ENCODE results near the gene UMAD1.
"Not testable (repeated sequence)": the region's sequence is repeated elsewhere in the genome, so short reads cannot be mapped to it uniquely, and the experiment has no call there.

The UMAD1 gene

DNA sequence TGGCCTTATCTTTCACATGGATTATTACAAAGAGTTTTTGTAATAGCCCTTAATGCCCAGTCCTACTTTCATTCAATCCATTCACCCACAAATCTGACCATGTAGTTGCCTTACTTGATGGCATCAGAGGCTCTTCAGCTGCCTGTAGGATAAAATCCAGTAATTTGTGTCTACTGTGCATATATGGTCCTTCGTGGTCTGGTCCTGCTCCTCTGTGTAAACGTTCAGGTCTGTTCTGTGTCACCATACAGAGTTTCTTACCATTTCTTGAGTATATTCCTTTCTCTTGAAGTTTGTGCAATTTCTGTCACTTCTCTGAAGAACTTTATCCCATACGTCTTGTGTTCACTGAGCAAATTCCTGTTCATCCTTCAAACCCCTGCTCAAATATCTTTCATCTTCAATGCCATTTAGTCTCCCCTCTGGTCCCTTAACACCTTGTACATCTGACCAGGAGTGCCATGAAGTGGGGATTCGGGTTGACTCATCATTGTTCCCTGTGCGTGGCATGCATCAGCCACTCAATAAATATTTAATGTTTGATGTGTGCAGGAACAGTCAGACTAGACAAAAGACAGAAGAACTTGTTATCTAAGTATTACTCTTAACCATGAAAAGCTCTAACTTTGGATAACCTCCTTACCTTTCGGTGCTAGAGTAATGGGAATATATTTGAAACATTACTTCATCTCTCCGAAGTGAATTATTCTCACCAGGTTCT, 176.4 kb downstream of the UMAD1 start:
- no peak for TF ChIP-seq TOX (CRISPR knock-in tag; IDR thresholded peaks at IDR 0.05; ENCODE audit: borderline replicate concordance)
- no peak for ATAC-seq

DNA sequence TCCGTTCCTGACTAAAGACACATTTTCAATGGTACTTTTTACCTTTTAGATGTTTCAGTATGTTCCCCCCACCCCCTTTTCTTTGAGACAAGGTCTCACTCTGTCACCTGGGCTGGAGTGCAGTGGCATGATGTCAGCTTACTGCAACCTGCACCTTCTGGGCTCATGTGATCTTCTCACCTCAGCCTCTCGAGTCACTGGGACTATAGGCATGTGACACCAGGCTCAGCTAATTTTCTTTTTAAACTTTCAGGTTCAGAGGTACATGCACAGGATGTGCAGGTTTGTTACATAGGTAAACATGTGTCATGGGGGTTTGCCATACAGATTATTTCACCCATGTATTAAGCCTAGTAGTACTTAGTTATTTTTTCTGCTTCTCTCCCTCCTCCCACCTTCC, 177.2 kb downstream of the UMAD1 start:
- no peak for ATAC-seq
- TF ChIP-seq RARB (CRISPR knock-in tag; IDR thresholded peaks at IDR 0.05) (no peak), OSR1 (CRISPR knock-in tag; IDR thresholded peaks at IDR 0.05) (no peak), TOX (CRISPR knock-in tag; IDR thresholded peaks at IDR 0.05; ENCODE audit: borderline replicate concordance) (no peak)
- TF ChIP-seq, protein P1, sequence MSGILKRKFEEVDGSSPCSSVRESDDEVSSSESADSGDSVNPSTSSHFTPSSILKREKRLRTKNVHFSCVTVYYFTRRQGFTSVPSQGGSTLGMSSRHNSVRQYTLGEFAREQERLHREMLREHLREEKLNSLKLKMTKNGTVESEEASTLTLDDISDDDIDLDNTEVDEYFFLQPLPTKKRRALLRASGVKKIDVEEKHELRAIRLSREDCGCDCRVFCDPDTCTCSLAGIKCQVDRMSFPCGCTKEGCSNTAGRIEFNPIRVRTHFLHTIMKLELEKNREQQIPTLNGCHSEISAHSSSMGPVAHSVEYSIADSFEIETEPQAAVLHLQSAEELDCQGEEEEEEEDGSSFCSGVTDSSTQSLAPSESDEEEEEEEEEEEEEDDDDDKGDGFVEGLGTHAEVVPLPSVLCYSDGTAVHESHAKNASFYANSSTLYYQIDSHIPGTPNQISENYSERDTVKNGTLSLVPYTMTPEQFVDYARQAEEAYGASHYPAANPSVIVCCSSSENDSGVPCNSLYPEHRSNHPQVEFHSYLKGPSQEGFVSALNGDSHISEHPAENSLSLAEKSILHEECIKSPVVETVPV (CRISPR knock-in tag; IDR thresholded peaks at IDR 0.05) = no peak

DNA sequence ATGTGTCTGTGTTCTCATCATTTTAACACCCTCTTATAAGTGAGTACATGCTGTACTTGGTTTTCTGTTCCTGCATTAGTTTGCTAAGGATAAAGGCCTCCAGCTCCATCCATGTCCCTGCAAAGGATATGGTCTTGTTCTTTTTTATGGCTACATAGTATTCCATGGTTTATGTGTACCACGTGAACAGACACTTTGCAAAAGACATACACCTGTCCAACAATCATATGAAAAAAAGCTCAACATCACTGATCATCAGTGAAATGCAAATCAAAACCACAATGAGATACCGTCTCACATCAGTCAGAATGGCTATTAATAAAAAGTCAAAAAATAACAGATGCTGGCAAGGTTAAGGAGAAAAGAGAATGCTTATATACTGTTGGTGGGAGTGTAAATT, 177.6 kb downstream of the UMAD1 start:
- TF ChIP-seq ZNF8 (CRISPR knock-in tag; IDR thresholded peaks at IDR 0.05) = 0 out of 2 replicates have a peak, but pooled peaks have one; percentile 19
- ATAC-seq = not testable (repeated sequence)

DNA sequence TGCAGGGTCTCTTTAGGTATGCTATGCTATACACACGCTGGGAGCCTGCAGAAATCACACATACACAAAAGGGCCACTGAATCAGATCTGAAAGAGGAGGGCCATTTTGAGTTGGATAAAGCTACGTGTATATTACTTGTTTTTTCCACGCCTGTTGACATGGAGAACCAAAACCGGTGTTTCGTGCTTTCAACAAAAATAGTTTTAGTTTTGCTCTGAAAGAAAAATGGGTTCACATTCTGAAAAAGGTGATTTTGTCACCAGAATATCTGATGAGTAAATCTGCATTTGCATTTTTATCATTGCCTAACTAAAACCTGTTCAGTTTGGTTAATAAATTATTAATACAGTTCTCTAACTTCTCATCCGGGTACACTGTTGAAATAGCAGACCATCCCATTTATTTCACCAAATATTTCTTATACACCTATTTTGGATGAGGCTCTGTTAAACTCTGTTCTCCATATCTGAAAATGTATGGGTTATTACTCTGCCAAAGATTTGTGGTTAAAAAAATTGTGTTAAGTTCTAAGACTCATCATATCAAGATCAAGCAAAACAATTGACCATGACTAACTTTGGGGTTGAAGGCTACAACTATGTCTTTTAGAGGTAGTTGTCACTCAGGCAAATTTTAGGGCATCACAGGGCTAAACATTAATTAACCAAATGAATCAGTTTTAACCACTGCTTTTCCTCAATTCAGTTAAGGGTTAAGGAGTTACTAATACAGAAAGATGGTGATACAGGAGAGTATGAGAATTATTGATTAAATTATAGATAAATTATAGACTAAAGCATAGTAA, 179.1 kb downstream of the UMAD1 start:
- TF ChIP-seq ISL1 (CRISPR knock-in tag; IDR thresholded peaks at IDR 0.05) (no peak), ESRRG (CRISPR knock-in tag; IDR thresholded peaks at IDR 0.05) (no peak)
- TF ChIP-seq, protein P1 (CRISPR knock-in tag; IDR thresholded peaks at IDR 0.05) = no peak
- no peak for ATAC-seq

DNA sequence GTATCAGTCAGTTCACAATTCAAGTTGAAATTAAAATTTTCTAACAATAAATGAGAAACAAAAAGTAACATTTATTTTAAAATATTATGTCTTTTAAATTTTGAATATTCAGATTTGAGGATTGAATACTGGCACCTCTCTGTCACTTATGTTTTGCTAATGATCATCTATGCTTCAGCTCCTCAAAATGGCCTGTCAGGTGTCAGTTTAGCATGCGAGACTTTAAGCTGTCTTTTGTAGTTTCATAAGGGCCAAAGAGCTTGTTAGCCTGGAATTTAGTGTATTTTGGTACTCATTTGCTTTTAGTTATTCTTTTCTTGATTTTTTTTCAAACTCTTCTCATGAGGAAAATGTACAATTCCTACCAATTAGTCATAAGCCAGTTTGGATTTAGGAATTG, 179.9 kb downstream of the UMAD1 start:
- no peak for ATAC-seq
- TF ChIP-seq, protein P1 (CRISPR knock-in tag; IDR thresholded peaks at IDR 0.05) = no peak
- TF ChIP-seq ZFP3 (CRISPR knock-in tag; IDR thresholded peaks at IDR 0.05) (no peak), TOX (CRISPR knock-in tag; IDR thresholded peaks at IDR 0.05; ENCODE audit: borderline replicate concordance) (no peak), ISL1 (CRISPR knock-in tag; IDR thresholded peaks at IDR 0.05) (no peak), ZNF565 (CRISPR knock-in tag; conservative IDR thresholded peaks at IDR 0.05; ENCODE audit: low read depth) (no peak), ARNTL (CRISPR knock-in tag; IDR thresholded peaks at IDR 0.05; ENCODE audit: borderline replicate concordance, low read depth) (no peak), TCF4 (CRISPR knock-in tag; IDR thresholded peaks at IDR 0.05; ENCODE audit: borderline replicate concordance) (no peak), ZNF8 (CRISPR knock-in tag; IDR thresholded peaks at IDR 0.05) (no peak), ZNF70 (CRISPR knock-in tag; IDR thresholded peaks at IDR 0.05) (no peak), PPARA (CRISPR knock-in tag; IDR thresholded peaks at IDR 0.05; ENCODE audit: borderline replicate concordance) (no peak), OSR1 (CRISPR knock-in tag; IDR thresholded peaks at IDR 0.05) (no peak), BACH2 (CRISPR knock-in tag; IDR thresholded peaks at IDR 0.05; ENCODE audit: borderline replicate concordance) (no peak), GLIS3 (CRISPR knock-in tag; IDR thresholded peaks at IDR 0.05) (no peak), SNAI2 (CRISPR knock-in tag; IDR thresholded peaks at IDR 0.05) (no peak), ESRRG (CRISPR knock-in tag; IDR thresholded peaks at IDR 0.05) (no peak), RARB (CRISPR knock-in tag; IDR thresholded peaks at IDR 0.05) (no peak)
- TF ChIP-seq, protein P2, sequence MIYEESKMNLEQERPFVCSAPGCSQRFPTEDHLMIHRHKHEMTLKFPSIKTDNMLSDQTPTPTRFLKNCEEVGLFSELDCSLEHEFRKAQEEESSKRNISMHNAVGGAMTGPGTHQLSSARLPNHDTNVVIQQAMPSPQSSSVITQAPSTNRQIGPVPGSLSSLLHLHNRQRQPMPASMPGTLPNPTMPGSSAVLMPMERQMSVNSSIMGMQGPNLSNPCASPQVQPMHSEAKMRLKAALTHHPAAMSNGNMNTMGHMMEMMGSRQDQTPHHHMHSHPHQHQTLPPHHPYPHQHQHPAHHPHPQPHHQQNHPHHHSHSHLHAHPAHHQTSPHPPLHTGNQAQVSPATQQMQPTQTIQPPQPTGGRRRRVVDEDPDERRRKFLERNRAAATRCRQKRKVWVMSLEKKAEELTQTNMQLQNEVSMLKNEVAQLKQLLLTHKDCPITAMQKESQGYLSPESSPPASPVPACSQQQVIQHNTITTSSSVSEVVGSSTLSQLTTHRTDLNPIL (CRISPR knock-in tag; IDR thresholded peaks at IDR 0.05; ENCODE audit: low read depth) = no peak
- TF ChIP-seq, protein P3, sequence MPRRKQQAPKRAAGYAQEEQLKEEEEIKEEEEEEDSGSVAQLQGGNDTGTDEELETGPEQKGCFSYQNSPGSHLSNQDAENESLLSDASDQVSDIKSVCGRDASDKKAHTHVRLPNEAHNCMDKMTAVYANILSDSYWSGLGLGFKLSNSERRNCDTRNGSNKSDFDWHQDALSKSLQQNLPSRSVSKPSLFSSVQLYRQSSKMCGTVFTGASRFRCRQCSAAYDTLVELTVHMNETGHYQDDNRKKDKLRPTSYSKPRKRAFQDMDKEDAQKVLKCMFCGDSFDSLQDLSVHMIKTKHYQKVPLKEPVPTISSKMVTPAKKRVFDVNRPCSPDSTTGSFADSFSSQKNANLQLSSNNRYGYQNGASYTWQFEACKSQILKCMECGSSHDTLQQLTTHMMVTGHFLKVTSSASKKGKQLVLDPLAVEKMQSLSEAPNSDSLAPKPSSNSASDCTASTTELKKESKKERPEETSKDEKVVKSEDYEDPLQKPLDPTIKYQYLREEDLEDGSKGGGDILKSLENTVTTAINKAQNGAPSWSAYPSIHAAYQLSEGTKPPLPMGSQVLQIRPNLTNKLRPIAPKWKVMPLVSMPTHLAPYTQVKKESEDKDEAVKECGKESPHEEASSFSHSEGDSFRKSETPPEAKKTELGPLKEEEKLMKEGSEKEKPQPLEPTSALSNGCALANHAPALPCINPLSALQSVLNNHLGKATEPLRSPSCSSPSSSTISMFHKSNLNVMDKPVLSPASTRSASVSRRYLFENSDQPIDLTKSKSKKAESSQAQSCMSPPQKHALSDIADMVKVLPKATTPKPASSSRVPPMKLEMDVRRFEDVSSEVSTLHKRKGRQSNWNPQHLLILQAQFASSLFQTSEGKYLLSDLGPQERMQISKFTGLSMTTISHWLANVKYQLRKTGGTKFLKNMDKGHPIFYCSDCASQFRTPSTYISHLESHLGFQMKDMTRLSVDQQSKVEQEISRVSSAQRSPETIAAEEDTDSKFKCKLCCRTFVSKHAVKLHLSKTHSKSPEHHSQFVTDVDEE (CRISPR knock-in tag; IDR thresholded peaks at IDR 0.05) = no peak

Measured in SK-N-SH treated with all-trans-retinoic acid at 6 μM for 48 hours (cell line).